ENCODE results near the gene CCL5.

Gene CCL5

GRCh38 chr17:35892091-35893035 lies 12.2 kb upstream of the CCL5 start:
- in situ Hi-C loops (cut with MboI; ENCODE audit: low sequenced_read_pairs, unreplicated experiment): no loop called here
- DNase-seq (ENCODE audit: low spot score): peak; percentile 58
- TF ChIP-seq CTCF (IDR thresholded peaks at IDR 0.05; ENCODE audit: borderline replicate concordance, control extremely low read depth, extremely low read depth, insufficient read depth, missing control alignments): no peak

GRCh38 chr17:35891269-35891668 lies 11.1 kb upstream of the CCL5 start:
- TF ChIP-seq CTCF (IDR thresholded peaks at IDR 0.05; ENCODE audit: borderline replicate concordance, control extremely low read depth, extremely low read depth, insufficient read depth, missing control alignments): no peak
- in situ Hi-C loops (cut with MboI; ENCODE audit: low sequenced_read_pairs, unreplicated experiment): no loop called here
- DNase-seq (ENCODE audit: low spot score): no peak

- DNase-seq (ENCODE audit: low spot score): peak; percentile 55
- no peak for TF ChIP-seq CTCF (IDR thresholded peaks at IDR 0.05; ENCODE audit: borderline replicate concordance, control extremely low read depth, extremely low read depth, insufficient read depth, missing control alignments)
- in situ Hi-C loops (cut with MboI; ENCODE audit: low sequenced_read_pairs, unreplicated experiment): no loop called here
Measured at GRCh38 chr17:35890774-35891155, 10.6 kb upstream of the CCL5 start.

GRCh38 chr17:35889818-35890773 lies 9.9 kb upstream of the CCL5 start:
- TF ChIP-seq CTCF (IDR thresholded peaks at IDR 0.05; ENCODE audit: borderline replicate concordance, control extremely low read depth, extremely low read depth, insufficient read depth, missing control alignments): no peak
- no peak for DNase-seq (ENCODE audit: low spot score)

DNA sequence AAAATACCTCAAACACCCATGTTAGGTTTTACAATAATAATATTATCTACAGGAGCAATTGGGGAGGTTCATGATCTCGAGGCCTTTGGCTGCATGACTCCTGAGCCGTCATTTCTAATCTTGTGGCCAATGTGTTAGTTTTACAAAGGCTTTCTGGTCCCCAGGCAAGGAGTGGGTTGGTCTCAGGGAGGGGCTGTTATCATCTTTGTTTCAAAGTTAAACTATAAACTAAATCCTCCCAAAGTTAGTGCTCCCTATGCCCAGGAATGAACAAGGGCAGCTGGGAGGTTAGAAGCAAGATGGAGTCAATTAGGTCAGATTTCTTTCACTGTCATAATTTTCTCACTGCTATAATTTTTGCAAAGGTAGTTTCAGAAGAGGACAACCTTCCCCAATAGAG lies 9.1 kb upstream of the CCL5 start:
- in situ Hi-C loops (cut with MboI; ENCODE audit: low sequenced_read_pairs, unreplicated experiment): no loop called here
- TF ChIP-seq CTCF (IDR thresholded peaks at IDR 0.05; ENCODE audit: borderline replicate concordance, control extremely low read depth, extremely low read depth, insufficient read depth, missing control alignments): no peak
- no peak for DNase-seq (ENCODE audit: low spot score)

More at GRCh38 chr17:35889818-35890773, 9.9 kb upstream of the CCL5 start:
- in situ Hi-C loops (cut with MboI; ENCODE audit: low sequenced_read_pairs, unreplicated experiment): no loop called here

DNA sequence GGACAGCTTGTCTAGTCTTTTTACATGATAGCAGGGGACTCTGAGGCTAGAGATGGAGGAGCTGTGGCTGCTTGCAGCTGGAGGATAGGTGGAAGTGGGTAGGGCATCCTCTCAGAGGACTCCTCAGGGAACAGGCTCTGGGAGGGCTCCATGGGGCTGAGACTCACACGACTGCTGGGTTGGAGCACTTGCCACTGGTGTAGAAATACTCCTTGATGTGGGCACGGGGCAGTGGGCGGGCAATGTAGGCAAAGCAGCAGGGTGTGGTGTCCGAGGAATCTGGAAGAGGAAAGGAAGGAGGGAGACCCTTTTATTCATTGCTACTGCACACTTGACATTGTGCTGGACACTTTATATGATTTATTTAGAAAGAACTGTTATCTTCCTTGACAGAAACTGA lies 1.8 kb downstream of the CCL5 start:
- no peak for DNase-seq (ENCODE audit: low spot score)
- no peak for TF ChIP-seq CTCF (IDR thresholded peaks at IDR 0.05; ENCODE audit: borderline replicate concordance, control extremely low read depth, extremely low read depth, insufficient read depth, missing control alignments)
- in situ Hi-C loops (cut with MboI; ENCODE audit: low sequenced_read_pairs, unreplicated experiment): no loop called here
